Measurements from ENCODE around the gene TEX19. TPM values are rescaled to one million over a fixed set of nuclear protein-coding genes. Genes with fewer than 3 reads are reported as not detected.

Gene TEX19
- total RNA-seq, 4 donors from 2014 or later, result not detected

GRCh38 chr17:82333279-82334171 lies 25.5 kb upstream of the TEX19 start, which contains the start of gene SECTM1:
SECTM1 (minus strand) TSS chr17:82333766; CDS start chr17:82327240, 6,526 bp downstream.
- Histone ChIP-seq H3K27ac (peak within 1 kb of the TSS in 3 of 4 donors; percentile 63 to 78 (median 70)), H3K9me3 (no peaks in the 10 kb centered on the region), H3K36me3 (no peaks in the 10 kb centered on the region), H3K4me3 (peak within 1 kb of the TSS; percentile 57 to 70), H3K27me3 (peaks cover 4% of the 10 kb centered on the region), H3K4me1 (peaks cover 0 to 65% (median 32%) of the 10 kb centered on the region in 3 donors)
- ATAC-seq, result peak; percentile 65
- WGBS, 2 donors (ENCODE audit: low coverage in 1 of 2), result no CpG with 5 or more reads among the region's 90 CpGs
- TF ChIP-seq EP300 (IDR thresholded peaks at IDR 0.05) (no peak), POLR2AphosphoS5 (IDR thresholded peaks at IDR 0.05) (peak; percentile 61), CTCF (IDR thresholded peaks at IDR 0.05) (no peak), POLR2A (IDR thresholded peaks at IDR 0.05) (peak in 1 of 2 donors; percentile 8)

DNA sequence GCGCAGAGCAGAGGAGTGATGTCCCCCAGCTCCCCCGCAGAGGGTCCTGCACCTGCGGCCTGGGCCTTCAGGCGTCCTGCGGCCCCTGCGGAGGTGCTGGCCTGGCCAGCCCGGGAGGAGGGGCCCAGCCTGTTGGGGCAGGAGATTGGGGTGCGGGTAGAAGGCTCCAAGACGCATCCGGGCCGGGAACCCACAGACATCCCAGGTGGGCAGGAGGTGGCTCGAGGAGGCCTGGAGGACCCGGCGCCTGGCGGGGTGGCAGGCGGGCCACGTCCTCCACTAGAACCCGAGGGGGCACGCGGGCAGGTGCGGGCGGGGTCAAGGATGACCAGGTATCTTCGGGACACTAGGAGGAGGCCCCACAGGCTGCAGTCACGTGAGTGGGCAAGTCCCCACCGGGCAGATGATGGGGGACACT lies 24.8 kb upstream of the TEX19 start:
- Histone ChIP-seq H3K4me3 (peak overlapping the region; percentile 57 to 70), H3K4me1 (peaks cover 0 to 72% (median 32%) of the 10 kb centered on the region in 3 donors), H3K36me3 (no peaks in the 10 kb centered on the region), H3K27ac (peak overlapping the region in 3 of 4 donors; percentile 63 to 78 (median 70)), H3K9me3 (no peaks in the 10 kb centered on the region), H3K27me3 (peaks cover 4% of the 10 kb centered on the region)
- 75% methylated on average over 4 of the region's 25 CpGs; no CpG with 5 or more reads in 1 of the 2 donors for WGBS, 2 donors (ENCODE audit: low coverage in 1 of 2)
- no peak for ATAC-seq
- TF ChIP-seq CTCF (IDR thresholded peaks at IDR 0.05) (no peak), EP300 (IDR thresholded peaks at IDR 0.05) (no peak), POLR2A (IDR thresholded peaks at IDR 0.05) (no peak), POLR2AphosphoS5 (IDR thresholded peaks at IDR 0.05) (no peak)

- ATAC-seq, result no peak
- Histone ChIP-seq H3K36me3 (no peaks in the 10 kb centered on the region), H3K4me1 (peaks cover 0 to 75% (median 32%) of the 10 kb centered on the region in 3 donors), H3K27me3 (peaks cover 4% of the 10 kb centered on the region), H3K27ac (peak overlapping the region in 3 of 4 donors; percentile 63 to 78 (median 70)), H3K9me3 (no peaks in the 10 kb centered on the region), H3K4me3 (peak overlapping the region; percentile 16 to 70)
- 21 to 29% methylated on average over 6 to 7 of the region's 16 CpGs for WGBS, 2 donors (ENCODE audit: low coverage in 1 of 2)
- TF ChIP-seq CTCF (IDR thresholded peaks at IDR 0.05) (no peak), POLR2AphosphoS5 (IDR thresholded peaks at IDR 0.05) (no peak), POLR2A (IDR thresholded peaks at IDR 0.05) (peak in 1 of 2 donors; percentile 9)
These were observed 24.2 kb upstream of the TEX19 start for GRCh38 chr17:82334622-82335394.

- Histone ChIP-seq H3K36me3 (no peaks in the 10 kb centered on the region), H3K27ac (peak overlapping the region; percentile 66 to 84 (median 74)), H3K27me3 (no peaks in the 10 kb centered on the region), H3K9me3 (no peaks in the 10 kb centered on the region), H3K4me1 (peaks cover 0 to 42% (median 16%) of the 10 kb centered on the region in 3 donors), H3K4me3 (peak overlapping the region; percentile 11 to 45)
- WGBS, 2 donors (ENCODE audit: low coverage in 1 of 2), result 11 to 12% methylated on average over 16 to 17 of the region's 29 CpGs
- TF ChIP-seq POLR2AphosphoS5 (IDR thresholded peaks at IDR 0.05) (peak; percentile 7), EP300 (IDR thresholded peaks at IDR 0.05) (no peak), CTCF (IDR thresholded peaks at IDR 0.05) (no peak)
- ATAC-seq, result peak; percentile 81
These were observed 20.0 kb upstream of the TEX19 start for GRCh38 chr17:82338858-82339633.
